ENCODE data around the gene EFEMP2. TPM values are rescaled to one million over a fixed set of nuclear protein-coding genes. Genes with fewer than 3 reads are reported as not detected.

Gene EFEMP2
- total RNA-seq, 4 donors from 2014 or later: 70.7 to 125 (median 91.4) TPM

GRCh38 chr11:65882120-65883057 is 9.8 kb upstream of the EFEMP2 start:
- intact Hi-C loops (cut with DNase I): loop anchor here (5.0 kb wide), 1 partner anchor 85 kb away; no protein-coding TSS in a partner anchor
- DNase-seq: no peak
- H3K27ac ChIP-seq: no peak overlapping the region
- peaks cover 2 to 4% of the 10 kb centered on the region in 2 donors for H3K4me1 ChIP-seq
- H3K36me3 ChIP-seq: peaks cover 12 to 16% of the 10 kb centered on the region in 2 donors
- 86 to 90% methylated on average over 21 to 25 of the region's 30 CpGs for WGBS, 2 donors
- no peak overlapping the region for H3K4me3 ChIP-seq (replicated peaks in 1 of 3)
- no peaks in the 10 kb centered on the region for H3K27me3 ChIP-seq
- TF ChIP-seq, protein P1, sequence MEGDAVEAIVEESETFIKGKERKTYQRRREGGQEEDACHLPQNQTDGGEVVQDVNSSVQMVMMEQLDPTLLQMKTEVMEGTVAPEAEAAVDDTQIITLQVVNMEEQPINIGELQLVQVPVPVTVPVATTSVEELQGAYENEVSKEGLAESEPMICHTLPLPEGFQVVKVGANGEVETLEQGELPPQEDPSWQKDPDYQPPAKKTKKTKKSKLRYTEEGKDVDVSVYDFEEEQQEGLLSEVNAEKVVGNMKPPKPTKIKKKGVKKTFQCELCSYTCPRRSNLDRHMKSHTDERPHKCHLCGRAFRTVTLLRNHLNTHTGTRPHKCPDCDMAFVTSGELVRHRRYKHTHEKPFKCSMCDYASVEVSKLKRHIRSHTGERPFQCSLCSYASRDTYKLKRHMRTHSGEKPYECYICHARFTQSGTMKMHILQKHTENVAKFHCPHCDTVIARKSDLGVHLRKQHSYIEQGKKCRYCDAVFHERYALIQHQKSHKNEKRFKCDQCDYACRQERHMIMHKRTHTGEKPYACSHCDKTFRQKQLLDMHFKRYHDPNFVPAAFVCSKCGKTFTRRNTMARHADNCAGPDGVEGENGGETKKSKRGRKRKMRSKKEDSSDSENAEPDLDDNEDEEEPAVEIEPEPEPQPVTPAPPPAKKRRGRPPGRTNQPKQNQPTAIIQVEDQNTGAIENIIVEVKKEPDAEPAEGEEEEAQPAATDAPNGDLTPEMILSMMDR (IDR thresholded peaks at IDR 0.05): no peak
- no peak for TF ChIP-seq POLR2A (IDR thresholded peaks at IDR 0.05)
- no peaks in the 10 kb centered on the region for H3K9me3 ChIP-seq

GRCh38 chr11:65880844-65881421 is 8.3 kb upstream of the EFEMP2 start:
- TF ChIP-seq, protein P1 (IDR thresholded peaks at IDR 0.05): no peak
- TF ChIP-seq POLR2A (IDR thresholded peaks at IDR 0.05): no peak
- WGBS, 2 donors: 87 to 88% methylated on average over 5 to 7 of the region's 7 CpGs
- intact Hi-C loops (cut with DNase I): loop anchor here (5.0 kb wide), 1 partner anchor 86 kb away; no protein-coding TSS in a partner anchor
- Histone ChIP-seq H3K9me3 (no peaks in the 10 kb centered on the region), H3K27me3 (no peaks in the 10 kb centered on the region), H3K4me3 (replicated peaks in 1 of 3) (no peak overlapping the region), H3K27ac (no peak overlapping the region), H3K36me3 (peaks cover 10 to 16% of the 10 kb centered on the region in 2 donors), H3K4me1 (no peaks in the 10 kb centered on the region)
- no peak for DNase-seq

DNA sequence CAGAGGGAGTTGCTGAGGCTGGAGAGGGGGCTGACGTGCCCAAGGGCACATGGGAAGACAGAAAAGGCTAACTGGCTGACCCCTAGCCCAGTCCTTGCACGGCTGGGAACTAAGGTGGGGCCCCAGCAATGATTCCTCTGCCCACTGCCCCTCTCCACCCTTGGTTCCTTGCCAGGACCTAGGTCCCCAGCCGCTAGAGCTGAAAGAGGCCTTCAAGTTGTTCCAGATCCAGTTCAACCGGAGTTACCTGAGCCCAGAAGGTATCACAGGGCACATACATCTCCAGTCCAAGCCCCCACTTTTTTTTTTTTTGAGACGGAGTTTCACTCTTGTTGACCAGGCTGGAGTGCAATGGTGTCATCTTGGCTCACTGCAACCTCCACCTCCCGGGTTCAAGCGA is 7.4 kb upstream of the EFEMP2 start:
- no peak for TF ChIP-seq POLR2A (IDR thresholded peaks at IDR 0.05)
- TF ChIP-seq, protein P1 (IDR thresholded peaks at IDR 0.05): no peak
- Histone ChIP-seq H3K27me3 (no peaks in the 10 kb centered on the region), H3K4me3 (replicated peaks in 1 of 3) (no peak overlapping the region), H3K36me3 (peaks cover 10 to 16% of the 10 kb centered on the region in 2 donors), H3K27ac (no peak overlapping the region), H3K9me3 (no peaks in the 10 kb centered on the region), H3K4me1 (no peaks in the 10 kb centered on the region)
- intact Hi-C loops (cut with DNase I): loop anchor here (5.0 kb wide), 1 partner anchor 87 kb away; no protein-coding TSS in a partner anchor
- 41 to 48% methylated on average over 6 to 7 of the region's 7 CpGs for WGBS, 2 donors
- no peak for DNase-seq

GRCh38 chr11:65879617-65880016 is 7.0 kb upstream of the EFEMP2 start, which contains the start of gene CTSW:
TSS of gene CTSW (plus strand) at chr11:65879837. CDS start at chr11:65879855, 18 bp downstream.
- 38 to 51% methylated on average over 6 to 7 of the region's 7 CpGs for WGBS, 2 donors
- H3K27ac ChIP-seq: no peak within 1 kb of the TSS

More at GRCh38 chr11:65879617-65880016, 7.0 kb upstream of the EFEMP2 start, which contains the start of gene CTSW:
- H3K4me3 ChIP-seq (replicated peaks in 1 of 3): no peak within 1 kb of the TSS
- H3K36me3 ChIP-seq: peaks cover 10 to 16% of the 10 kb centered on the region in 2 donors
- H3K27me3 ChIP-seq: no peaks in the 10 kb centered on the region
- H3K4me1 ChIP-seq: no peaks in the 10 kb centered on the region
- no peaks in the 10 kb centered on the region for H3K9me3 ChIP-seq
- TF ChIP-seq, protein P1 (IDR thresholded peaks at IDR 0.05): no peak
- intact Hi-C loops (cut with DNase I): loop anchor here (5.0 kb wide), 1 partner anchor 88 kb away; no protein-coding TSS in a partner anchor
- no peak for DNase-seq
